HEK293T (cell line): Measurements from ENCODE around the gene ADGRF5.
"Not testable (repeated sequence)": the region's sequence is repeated elsewhere in the genome, so short reads cannot be mapped to it uniquely, and the experiment has no call there.

Experiments
- CTCF ChIA-PET: fragments of 350-600 bp; formaldehyde crosslinking; extraction: SDS; loops from one replicate; lab custom pipeline; 2021; ENCODE audit warnings: antibody characterized with exemption, inconsistent platforms; lab: Yijun Ruan, JAX
- POLR2A ChIA-PET: fragments of 350-600 bp; formaldehyde crosslinking; extraction: SDS; loops from one replicate; lab custom pipeline; 2020; ENCODE audit warnings: antibody characterized with exemption, inconsistent platforms; lab: Yijun Ruan, JAX
- DNase-seq: peaks from one replicate; pipeline ENCODE4 v3.0.0; 2012; ENCODE audit warnings: mixed read lengths; ENCODE audit errors: extremely low spot score
- ARNT ChIP-seq: fragments of 450-650 bp; IDR thresholded peaks from 2 replicates; pipeline ENCODE4 v1.6.1; 2017; ENCODE audit warnings: mild to moderate bottlenecking
- BHLHE40 ChIP-seq: fragments of 450-650 bp; IDR thresholded peaks from 2 replicates; pipeline ENCODE4 v1.6.1; 2016; ENCODE audit warnings: mild to moderate bottlenecking, moderate library complexity, borderline replicate concordance
- CTBP1 ChIP-seq: fragments of 450-650 bp; IDR thresholded peaks from 2 replicates; pipeline ENCODE4 v1.6.1; 2016; ENCODE audit warnings: borderline replicate concordance
- ELF4 ChIP-seq: fragments of 450-650 bp; IDR thresholded peaks from 2 replicates; pipeline ENCODE4 v1.6.1; 2017; ENCODE audit warnings: antibody characterized with exemption
- FOXA1 ChIP-seq: fragments of 450-650 bp; IDR thresholded peaks from 2 replicates; pipeline ENCODE4 v1.6.1; 2016; ENCODE audit warnings: mild to moderate bottlenecking
- FOXK2 ChIP-seq: fragments of 450-650 bp; IDR thresholded peaks from 2 replicates; pipeline ENCODE4 v1.6.1; 2016; ENCODE audit warnings: mild to moderate bottlenecking
- FOXM1 ChIP-seq: fragments of 450-650 bp; IDR thresholded peaks from 2 replicates; pipeline ENCODE4 v1.6.1; 2017; ENCODE audit warnings: mild to moderate bottlenecking, borderline replicate concordance
- HDGF ChIP-seq: fragments of 450-650 bp; IDR thresholded peaks from 2 replicates; pipeline ENCODE4 v1.6.1; 2017; ENCODE audit warnings: antibody characterized with exemption, borderline replicate concordance
- L3MBTL2 ChIP-seq: fragments of 450-650 bp; conservative IDR thresholded peaks from 2 replicates; pipeline ENCODE4 v1.6.1; 2016; ENCODE audit warnings: mild to moderate bottlenecking
- LEF1 ChIP-seq: fragments of 450-650 bp; IDR thresholded peaks from 2 replicates; pipeline ENCODE4 v1.6.1; 2017; ENCODE audit warnings: mild to moderate bottlenecking, borderline replicate concordance
- NFRKB ChIP-seq: fragments of 450-650 bp; IDR thresholded peaks from 2 replicates; pipeline ENCODE4 v1.6.1; 2016; ENCODE audit warnings: mild to moderate bottlenecking, moderate library complexity
- SP1 ChIP-seq: fragments of 450-650 bp; IDR thresholded peaks from 2 replicates; pipeline ENCODE4 v1.6.1; 2017
- SUZ12 ChIP-seq: fragments of 450-650 bp; IDR thresholded peaks from 2 replicates; pipeline ENCODE4 v1.6.1; 2016; ENCODE audit warnings: mild to moderate bottlenecking
- TARDBP ChIP-seq: fragments of 450-650 bp; IDR thresholded peaks from 2 replicates; pipeline ENCODE4 v1.6.1; 2016
- ZNF384 ChIP-seq: fragments of 450-650 bp; IDR thresholded peaks from 2 replicates; pipeline ENCODE4 v1.6.1; 2016
- TF ChIP-seq, protein P1 (sequence below): fragments of 450-650 bp; IDR thresholded peaks from 2 replicates; pipeline ENCODE4 v1.6.1; 2016

The ADGRF5 gene

DNA sequence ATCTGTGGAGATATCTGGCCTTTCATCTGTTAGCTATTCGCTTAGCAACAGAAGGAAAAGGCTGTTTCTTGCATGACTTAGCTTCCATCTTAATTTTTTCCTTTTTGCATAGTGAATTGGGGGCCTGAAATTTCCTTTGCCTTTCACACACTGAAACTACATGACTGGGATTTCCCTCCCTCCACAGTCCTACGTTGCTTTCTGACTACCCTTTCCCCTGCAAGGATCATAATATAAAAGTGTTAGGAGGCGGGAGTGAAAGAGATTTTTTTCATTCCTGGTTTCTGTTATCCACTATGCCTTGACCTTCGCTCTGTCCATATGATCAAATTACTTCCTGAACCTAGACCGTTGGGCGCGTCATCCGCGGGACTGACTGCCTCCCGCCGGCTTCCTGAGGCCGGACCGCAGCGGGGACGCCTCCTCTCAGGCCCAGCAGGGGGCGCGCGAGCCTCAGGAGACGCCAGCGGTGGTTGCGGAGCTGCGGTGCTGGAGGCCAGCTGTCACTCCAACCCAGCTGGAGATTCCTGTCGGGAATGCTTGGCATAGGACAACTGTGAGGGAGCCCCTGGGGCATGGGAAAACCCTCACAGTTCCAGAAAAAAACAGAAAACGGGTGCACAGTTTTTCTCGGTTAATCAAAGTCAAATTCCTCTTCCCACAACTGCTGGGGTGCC lies 72.9 kb downstream of the ADGRF5 start:
- CTCF ChIA-PET = interaction anchor here (0.6 to 1.7 kb wide), 9 partner anchors 13 to 556 kb away, joined by 3 to 12 read pairs (median 4); no protein-coding TSS in a partner anchor
- POLR2A ChIA-PET = no interaction called here
- TF ChIP-seq L3MBTL2 (no peak), CTBP1 (no peak)
- TF ChIP-seq, protein P1, sequence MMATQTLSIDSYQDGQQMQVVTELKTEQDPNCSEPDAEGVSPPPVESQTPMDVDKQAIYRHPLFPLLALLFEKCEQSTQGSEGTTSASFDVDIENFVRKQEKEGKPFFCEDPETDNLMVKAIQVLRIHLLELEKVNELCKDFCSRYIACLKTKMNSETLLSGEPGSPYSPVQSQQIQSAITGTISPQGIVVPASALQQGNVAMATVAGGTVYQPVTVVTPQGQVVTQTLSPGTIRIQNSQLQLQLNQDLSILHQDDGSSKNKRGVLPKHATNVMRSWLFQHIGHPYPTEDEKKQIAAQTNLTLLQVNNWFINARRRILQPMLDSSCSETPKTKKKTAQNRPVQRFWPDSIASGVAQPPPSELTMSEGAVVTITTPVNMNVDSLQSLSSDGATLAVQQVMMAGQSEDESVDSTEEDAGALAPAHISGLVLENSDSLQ = peak; percentile 94
- peak; percentile 84 for DNase-seq

DNA sequence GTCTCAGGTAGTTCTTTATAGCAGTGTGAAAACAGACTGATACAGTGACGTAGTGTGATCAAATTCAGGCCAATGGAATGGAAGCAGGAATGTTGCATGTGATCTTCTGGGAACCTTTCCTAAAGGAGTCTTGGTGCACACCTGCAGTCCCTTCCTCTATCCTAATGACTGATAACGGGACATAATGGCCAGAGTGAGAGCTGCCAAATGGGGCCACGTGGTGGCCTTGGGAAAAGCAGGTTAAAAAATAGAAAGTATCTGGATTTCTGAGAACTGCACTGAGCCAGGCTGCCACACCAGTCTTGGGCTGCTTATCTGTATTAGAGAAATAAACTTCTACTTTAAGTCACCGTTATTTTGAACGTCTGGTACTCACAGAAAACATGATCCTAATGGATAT lies 76.6 kb downstream of the ADGRF5 start:
- TF ChIP-seq FOXM1 (no peak), FOXA1 (no peak), LEF1 (no peak), BHLHE40 (no peak), FOXK2 (no peak), L3MBTL2 (no peak), NFRKB (no peak), ARNT (no peak), SUZ12 (no peak), HDGF (no peak), ELF4 (no peak), CTBP1 (no peak), TARDBP (no peak), ZNF384 (no peak), SP1 (no peak)
- TF ChIP-seq, protein P1 = no peak
- CTCF ChIA-PET = no interaction called here
- no peak for DNase-seq
- POLR2A ChIA-PET = no interaction called here

DNA sequence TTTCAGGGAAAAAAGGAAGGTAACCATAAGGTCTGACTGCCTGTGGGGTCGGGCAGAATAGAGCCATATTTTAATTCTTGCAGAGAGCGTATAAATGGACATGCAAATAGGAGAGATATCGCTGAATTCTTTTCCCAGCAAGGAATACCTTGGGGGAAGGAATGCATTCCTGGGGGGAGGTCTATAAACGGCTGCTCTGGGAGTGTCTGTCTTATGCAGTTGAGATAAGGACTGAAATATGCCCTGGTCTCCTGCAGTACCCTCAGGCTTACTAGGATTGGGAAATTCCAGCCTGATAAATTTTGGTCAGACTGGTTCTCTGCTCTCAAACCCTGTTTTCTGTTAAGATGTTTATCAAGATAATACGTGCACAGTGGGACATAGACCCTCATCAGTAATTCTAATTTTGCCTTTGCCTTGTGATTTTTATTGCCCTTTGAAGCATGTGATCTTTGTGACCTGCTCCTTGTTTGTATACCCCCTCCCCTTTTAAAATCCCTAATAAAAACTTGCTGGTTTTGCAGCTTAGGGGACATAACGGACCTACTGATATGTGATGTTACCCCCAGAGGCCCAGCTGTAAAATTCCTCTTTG lies 79.4 kb downstream of the ADGRF5 start:
- DNase-seq, POLR2A ChIA-PET, CTCF ChIA-PET: not testable (repeated sequence)

DNA sequence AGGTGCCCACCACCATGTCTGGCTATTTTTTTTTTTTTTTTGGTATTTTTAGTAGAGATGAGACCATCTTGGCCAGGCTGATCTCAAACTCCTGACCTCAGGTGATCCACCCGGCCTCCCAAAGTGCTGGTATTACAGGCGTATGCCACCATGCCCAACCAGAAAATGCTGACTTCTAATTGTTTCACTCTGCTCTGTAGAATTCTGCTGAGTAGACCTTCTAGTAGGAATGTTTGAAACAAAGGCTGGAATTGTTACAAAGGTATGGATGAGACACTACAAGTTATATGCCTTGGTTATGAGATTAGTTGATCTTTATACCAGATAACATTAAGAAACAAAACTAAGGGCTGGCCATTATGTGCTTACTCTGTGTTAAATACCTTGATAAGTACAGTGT lies 83.7 kb downstream of the ADGRF5 start:
- TF ChIP-seq NFRKB (no peak), SUZ12 (no peak), TARDBP (no peak), L3MBTL2 (no peak)
- ChIA-PET CTCF (no interaction called here), POLR2A (no interaction called here)
- DNase-seq = no peak

DNA sequence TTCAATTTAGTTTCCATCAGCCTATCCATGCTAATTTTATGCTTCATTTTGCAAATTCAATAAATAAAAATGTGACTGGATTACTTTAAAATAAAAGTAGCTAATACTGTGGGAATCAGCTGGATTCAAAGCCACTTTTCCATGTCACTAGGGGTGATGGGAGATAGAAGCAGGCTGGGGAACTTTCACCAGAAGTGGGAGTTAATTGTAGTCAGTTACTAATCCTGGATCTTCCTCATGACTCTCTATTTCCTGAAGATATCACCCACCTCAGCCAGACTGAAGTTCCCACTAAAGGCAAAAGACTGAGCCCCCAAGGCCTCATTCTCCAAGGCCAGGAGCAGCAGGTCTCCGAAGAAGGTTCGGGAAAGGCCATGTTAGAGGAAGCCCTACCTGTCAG lies 86.7 kb downstream of the ADGRF5 start:
- POLR2A ChIA-PET, DNase-seq: not testable (repeated sequence)
- CTCF ChIA-PET = interaction anchor here (1.9 kb wide), 1 partner anchor 14 kb away, joined by 7 read pairs; no protein-coding TSS in a partner anchor

DNA sequence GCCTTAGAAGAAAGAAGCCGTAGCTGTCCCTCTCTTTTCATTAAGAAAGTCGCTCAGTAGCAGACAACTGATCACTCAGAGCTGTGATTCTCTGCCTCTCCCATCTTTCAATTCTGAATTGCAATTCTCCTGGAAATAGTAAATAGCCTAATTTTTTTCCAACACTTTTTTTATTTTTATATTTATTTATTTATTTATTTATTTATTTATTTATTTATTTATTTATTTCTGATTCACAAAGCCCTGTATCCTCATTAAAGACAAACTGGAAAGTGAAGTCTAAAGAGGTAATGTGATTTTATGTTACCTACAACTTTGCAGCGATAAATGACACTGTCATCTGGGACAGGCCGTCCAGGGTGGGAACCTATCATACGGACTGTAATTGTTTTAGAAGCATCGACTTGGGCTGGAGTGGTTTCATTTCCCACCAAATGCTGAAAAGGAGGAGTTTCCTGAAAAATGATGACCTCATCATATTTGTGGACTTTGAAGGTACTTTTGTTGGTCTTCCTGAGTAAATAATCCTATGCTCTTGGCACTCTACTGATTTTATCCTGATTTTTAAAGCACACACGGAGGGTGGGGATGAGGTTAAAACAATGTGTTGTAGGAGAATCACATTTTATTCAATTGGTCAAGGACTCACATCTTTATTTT lies 87.4 kb downstream of the ADGRF5 start:
- POLR2A ChIA-PET, DNase-seq, CTCF ChIA-PET: not testable (repeated sequence)

DNA sequence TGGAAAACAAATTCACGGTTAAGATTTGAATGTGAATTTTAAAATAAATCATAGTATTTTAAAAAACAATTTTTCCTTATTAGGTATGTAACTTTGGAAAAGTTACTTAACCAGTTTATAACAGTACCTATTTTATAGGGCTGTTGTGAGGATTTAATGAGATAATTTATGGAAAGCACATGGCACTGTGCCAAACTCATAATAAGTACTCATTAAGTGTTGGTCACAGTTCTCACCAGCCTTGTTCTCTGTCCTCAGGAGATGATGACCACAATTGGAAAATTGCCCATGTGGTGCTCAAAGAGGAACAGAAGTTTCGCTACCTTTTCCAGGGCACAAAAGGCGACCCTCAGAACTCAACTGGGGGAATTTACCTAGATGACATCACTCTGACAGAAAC lies 88.9 kb downstream of the ADGRF5 start:
- TF ChIP-seq SUZ12 (no peak), CTBP1 (no peak), TARDBP (no peak), FOXA1 (no peak), NFRKB (no peak), L3MBTL2 (no peak), FOXK2 (no peak), ARNT (no peak), ELF4 (no peak), SP1 (no peak), BHLHE40 (no peak), ZNF384 (no peak), HDGF (no peak), FOXM1 (no peak), LEF1 (no peak)
- TF ChIP-seq, protein P1 = no peak
- POLR2A ChIA-PET = no interaction called here
- CTCF ChIA-PET = no interaction called here
- DNase-seq = no peak
